Left renal pelvis (tissue), 4 donors: ENCODE data around the gene RAB8A. TPM values are rescaled to one million over a fixed set of nuclear protein-coding genes. Genes with fewer than 3 reads are reported as not detected.
"Not testable (repeated sequence)": the region's sequence is repeated elsewhere in the genome, so short reads cannot be mapped to it uniquely, and the experiment has no call there.

Experiments used
- DNase-seq, 4 donors: peaks; one replicate each; pipeline ENCODE4 v3.0.0-alpha.2; 2013; ENCODE audit warnings: low read depth in 4 of 4, low spot score in 3 of 4
- polyA plus RNA-seq, 4 donors: library from polyadenylated mRNA; unstranded; fragments of 120-200 nt; gene quantifications; one replicate each; pipeline ENCODE4 v1.2.1, GENCODE V29; 2013; ENCODE audit not compliant: insufficient read length in 4 of 4

RAB8A gene
- polyA plus RNA-seq, 4 donors = 65.8 to 97.4 (median 83.9) TPM

DNA sequence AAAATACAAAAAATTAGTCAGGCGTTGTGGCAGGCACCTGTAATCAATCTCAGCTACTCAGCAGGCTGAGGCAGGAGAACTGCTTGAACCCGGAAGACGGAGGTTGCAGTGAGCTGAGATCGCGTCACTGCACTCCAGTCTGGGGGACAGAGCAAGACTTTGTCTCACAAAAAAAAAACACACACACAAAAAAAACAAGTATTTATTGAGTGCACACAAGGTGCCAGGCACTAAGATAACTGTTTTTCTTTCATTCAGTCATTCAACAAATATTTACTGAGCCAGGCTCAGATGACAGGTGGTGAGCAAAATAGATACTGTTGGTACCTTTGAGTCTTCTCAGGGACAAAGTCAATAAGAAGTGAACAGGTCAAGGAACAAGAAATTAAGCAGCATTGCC, 55.4 kb downstream of the RAB8A start:
- DNase-seq = no peak

DNA sequence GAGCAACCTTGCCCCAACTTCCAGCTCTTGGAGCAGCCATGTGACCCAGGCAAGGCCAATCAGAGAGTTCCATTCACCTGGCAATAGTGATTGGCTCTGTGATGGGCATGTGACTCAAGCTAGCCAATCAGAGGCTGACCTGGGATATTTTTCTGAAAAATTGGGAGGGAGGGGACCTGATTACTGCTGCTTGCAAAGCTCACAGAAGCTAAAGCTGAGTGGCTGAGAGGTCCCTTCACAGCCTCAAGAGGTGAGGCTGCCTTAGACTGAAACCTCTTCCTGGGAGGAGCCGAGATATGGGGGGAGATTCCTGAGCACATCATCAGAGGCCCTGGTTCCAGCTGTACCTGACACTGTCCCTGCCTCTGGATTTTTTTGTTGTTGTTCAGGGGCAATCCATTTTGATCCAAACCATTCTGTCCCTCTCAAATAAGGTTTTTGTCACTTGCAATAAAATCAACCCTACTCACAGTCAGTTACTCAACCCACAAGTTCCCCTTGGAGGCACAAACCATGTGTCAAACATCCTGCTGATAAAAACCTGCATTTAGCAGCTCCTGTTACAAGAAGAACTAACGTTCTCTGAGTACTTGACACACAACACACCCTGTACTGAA, 56.9 kb downstream of the RAB8A start:
- DNase-seq = no peak

DNA sequence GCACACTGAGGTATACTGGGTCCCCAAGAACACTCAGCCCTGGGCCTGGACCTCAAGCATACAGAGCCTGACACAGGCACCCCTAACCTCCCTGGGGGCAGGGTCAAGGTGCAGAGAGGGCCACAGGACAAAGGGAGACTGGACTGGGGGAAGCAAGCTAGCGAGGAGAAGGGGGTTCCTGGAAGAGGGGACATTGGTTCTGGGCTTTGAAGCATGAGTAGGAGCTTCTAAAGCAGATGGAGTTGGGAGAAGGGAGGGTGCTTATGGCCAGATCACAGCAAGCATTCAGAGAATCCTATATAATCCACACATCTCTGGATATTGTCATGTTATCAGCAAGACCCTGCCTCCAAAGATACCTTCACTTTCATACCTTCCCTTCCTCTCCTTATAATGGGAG, 58.4 kb downstream of the RAB8A start:
- no peak for DNase-seq

DNA sequence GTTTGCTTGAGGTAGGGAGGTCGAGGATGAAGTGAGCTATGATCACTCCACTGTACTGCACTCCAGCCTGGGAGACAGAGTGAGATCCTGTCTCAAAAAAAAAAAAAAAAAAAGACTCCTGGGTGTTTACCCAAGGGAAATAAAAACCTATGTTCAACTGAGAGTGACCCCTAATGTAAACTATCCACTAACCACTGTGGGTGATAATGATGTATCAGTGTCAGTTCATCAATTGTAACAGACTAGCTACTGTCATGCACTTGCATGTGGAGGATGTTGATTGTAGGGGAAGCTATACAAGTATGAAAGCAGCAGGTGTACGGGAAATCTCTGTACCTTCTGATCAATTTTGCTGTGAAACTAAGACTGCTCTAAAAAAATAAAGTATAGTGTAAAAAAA, 64.3 kb downstream of the RAB8A start:
- DNase-seq = no peak

DNA sequence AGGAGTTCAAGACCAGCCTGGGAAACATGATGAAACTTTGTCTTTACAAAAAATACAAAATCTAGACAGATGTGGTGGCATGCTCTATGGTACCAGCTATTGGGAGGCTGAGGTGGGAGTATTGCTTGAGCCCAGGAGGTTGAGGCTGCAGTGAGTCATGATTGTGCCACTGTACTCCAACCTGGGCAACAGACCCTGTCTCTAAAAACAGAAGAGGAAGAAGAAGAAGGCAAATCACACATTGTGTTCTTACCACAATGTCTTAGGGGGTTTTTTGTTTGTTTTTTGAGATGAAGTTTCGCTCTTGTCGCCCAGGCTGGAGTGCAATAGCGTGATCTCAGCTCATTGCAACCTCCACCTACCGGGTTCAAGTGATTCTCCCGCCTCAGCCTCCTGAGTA, 67.2 kb downstream of the RAB8A start:
- not testable (repeated sequence) for DNase-seq

DNA sequence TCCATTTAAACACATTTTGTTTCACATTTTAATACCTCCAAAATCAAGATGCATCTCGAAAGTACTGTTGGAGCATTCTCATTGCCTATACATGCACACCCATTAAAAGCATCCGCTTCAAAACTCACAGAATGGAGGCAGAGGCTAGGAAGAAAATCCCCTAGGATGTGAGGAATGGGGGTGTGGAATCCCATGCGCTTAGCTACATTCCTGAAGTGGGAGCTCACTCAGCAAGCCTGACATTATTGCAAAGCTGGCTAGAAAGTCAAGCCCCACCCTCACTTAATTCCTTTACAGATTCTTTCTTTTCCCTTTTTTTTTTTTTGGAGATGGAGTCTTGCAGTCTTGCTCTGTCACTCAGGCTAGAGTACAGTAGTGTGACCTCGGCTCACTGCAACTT, 68.9 kb downstream of the RAB8A start:
- no peak for DNase-seq

Other genes with a start within 250 kb of the RAB8A start
- under 1 TPM in 3 of 4 donors, not detected in 1; 0.24 to 0.32 (median 0.27) TPM for gene CYP4F2, start 213.8 kb upstream of the RAB8A start, polyA plus RNA-seq
- gene CYP4F11, start 177.4 kb upstream of the RAB8A start, polyA plus RNA-seq = 1 to 10 TPM in 1 of 4 donors, not detected in 3; 1.1 TPM
- not detected for gene OR10H4, start 162.9 kb upstream of the RAB8A start, polyA plus RNA-seq
- gene TPM4, start 35.4 kb upstream of the RAB8A start, polyA plus RNA-seq = 100 to 1,000 TPM; 493 to 783 (median 619) TPM
- 1 to 10 TPM in 1 of 4 donors, under 1 TPM in 3; 0.46 to 1.1 (median 0.65) TPM for gene HSH2D, start 31.8 kb downstream of the RAB8A start, polyA plus RNA-seq
- not detected for gene CIB3, start 61.6 kb downstream of the RAB8A start, polyA plus RNA-seq
- gene FAM32A, start 73.5 kb downstream of the RAB8A start, polyA plus RNA-seq = 100 to 1,000 TPM in 3 of 4 donors, 10 to 100 TPM in 1; 96.5 to 118 (median 112) TPM
- gene AP1M1, start 86.0 kb downstream of the RAB8A start, polyA plus RNA-seq = 10 to 100 TPM; 52.6 to 62.6 (median 55.3) TPM
- gene KLF2, start 212.9 kb downstream of the RAB8A start, polyA plus RNA-seq = 100 to 1,000 TPM in 1 of 4 donors, 10 to 100 TPM in 3; 15.9 to 254 (median 27.3) TPM